ENCODE measurements around the gene ID2. TPM values are rescaled to one million over a fixed set of nuclear protein-coding genes. Genes with fewer than 3 reads are reported as not detected.

Gene ID2
- total and polyA plus RNA-seq, 2 of the 13 experiments (the other 11 are each of a cell fraction or from before 2014, with no cell fraction given) = 214 to 719 TPM

- no peak for TF ChIP-seq ZNF414 (CRISPR knock-in tag; IDR thresholded peaks at IDR 0.05)
- TF ChIP-seq ZNF232 (CRISPR knock-in tag; IDR thresholded peaks at IDR 0.05; ENCODE audit: borderline replicate concordance) = no peak
- TF ChIP-seq E2F5 (CRISPR knock-in tag; conservative IDR thresholded peaks at IDR 0.05) = no peak
Observed at GRCh38 chr2:8666581-8666980, 15.3 kb upstream of the ID2 start (continued).

GRCh38 chr2:8667896-8668512 lies 13.9 kb upstream of the ID2 start:
- no peaks in the 10 kb centered on the region for H3K79me2 ChIP-seq (ENCODE audit: insufficient read depth, low read length)
- no peak overlapping the region for H3K27ac ChIP-seq (ENCODE audit: extremely low read length, insufficient read depth, low read length)
- H3K4me2 ChIP-seq (ENCODE audit: low read depth, low read length) = no peak overlapping the region
- WGBS (ENCODE audit: low lambda C conversion rate) = 45% methylated on average over 6 of the region's 6 CpGs
- no peaks in the 10 kb centered on the region for H3K9me3 ChIP-seq (ENCODE audit: low read length)
- intact Hi-C loops (cut with micrococcal nuclease; ENCODE audit: unreplicated experiment) = no loop called here
- ATAC-seq (no peak), DNase-seq (ENCODE audit: low spot score) (no peak), FAIRE-seq (no peak)
- H3K9ac ChIP-seq (ENCODE audit: insufficient read depth, low read depth, low read length) = no peak overlapping the region
- no peak overlapping the region for H3K4me3 ChIP-seq (replicated peaks in 1 of 3; ENCODE audit: insufficient read depth in 1 of 3, low read depth in 2 of 3, low read length in 3 of 3)
- no peak overlapping the region for H2AFZ ChIP-seq (ENCODE audit: low read length)
- no TSS peak for BruUV-seq (replicated peaks)
- H3K4me1 ChIP-seq (ENCODE audit: insufficient read depth, low read length) = peaks cover 17% of the 10 kb centered on the region
- CTCF ChIA-PET (ENCODE audit: low intra/inter-chr PET ratio, low total read pairs) = no interaction called here
- POLR2A ChIA-PET = no interaction called here
- no peaks in the 10 kb centered on the region for H3K36me3 ChIP-seq (replicated peaks in 1 of 2; ENCODE audit: control insufficient read depth in 1 of 2, insufficient read depth in 2 of 2, low read length in 2 of 2)
- no peaks in the 10 kb centered on the region for H4K20me1 ChIP-seq (ENCODE audit: insufficient read depth, low read length)
- no peaks in the 10 kb centered on the region for H3K27me3 ChIP-seq (ENCODE audit: control insufficient read depth in 1 of 2, insufficient read depth in 2 of 2, low read length in 2 of 2)
- peak; percentile 48; the same call in 1 of the 2 replicates for TF ChIP-seq ZNF710 (CRISPR knock-in tag; IDR thresholded peaks at IDR 0.05; ENCODE audit: borderline replicate concordance)
- 0 out of 2 replicates have a peak, but pooled peaks have one; percentile 24 for TF ChIP-seq NBN (conservative IDR thresholded peaks at IDR 0.05)
- no peak for TF ChIP-seq ZFP37 (CRISPR knock-in tag; IDR thresholded peaks at IDR 0.05; ENCODE audit: borderline replicate concordance)
- TF ChIP-seq MAX (IDR thresholded peaks at IDR 0.05) = no peak
- no peak for TF ChIP-seq UBTF (CRISPR knock-in tag; IDR thresholded peaks at IDR 0.05)
- TF ChIP-seq ZNF143 (CRISPR knock-in tag; IDR thresholded peaks at IDR 0.05) = no peak
- no peak for TF ChIP-seq ZNF431 (CRISPR knock-in tag; IDR thresholded peaks at IDR 0.05; ENCODE audit: borderline replicate concordance, low read depth)
- TF ChIP-seq ZNF430 (CRISPR knock-in tag; IDR thresholded peaks at IDR 0.05) = no peak
- 0 out of 2 replicates have a peak, but pooled peaks have one; percentile 10 for TF ChIP-seq PLRG1 (conservative IDR thresholded peaks at IDR 0.05)
- TF ChIP-seq ARHGAP35 (CRISPR knock-in tag; IDR thresholded peaks at IDR 0.05; ENCODE audit: borderline replicate concordance) = no peak
- TF ChIP-seq XRCC5 (optimal IDR thresholded peaks at IDR 0.05; ENCODE audit: low read length) = no peak
- in situ Hi-C loops (cut with HindIII; ENCODE audit: extremely low pct_ligation_motif_present, low pct_unique_long_range_greater_than_20kb) = no loop called here

Data from HepG2 (cell line).